ENCODE data around the gene SPOUT1.

GRCh38 chr9:128810873-128811272 is 18.7 kb downstream of the SPOUT1 start:
- TF ChIP-seq MAX (IDR thresholded peaks at IDR 0.05): no peak
- TF ChIP-seq FOSL1 (IDR thresholded peaks at IDR 0.05; ENCODE audit: low read depth): no peak
- no peak for TF ChIP-seq EZH2 (IDR thresholded peaks at IDR 0.05)
- no peak for TF ChIP-seq ZNF274 (IDR thresholded peaks at IDR 0.05; ENCODE audit: low read depth, low read length)
- no peak for TF ChIP-seq CTCF (IDR thresholded peaks at IDR 0.05 in 2 of 3, conservative IDR thresholded peaks at IDR 0.05 in 1 of 3; ENCODE audit: borderline replicate concordance in 1 of 3, insufficient read depth in 1 of 3, low read depth in 2 of 3, low read length in 2 of 3)
- no peak for TF ChIP-seq RAD21 (IDR thresholded peaks at IDR 0.05; ENCODE audit: low read depth)

Measured in HCT116 (cell line).